Activated CD4-positive, CD25-positive, alpha-beta regulatory T cell (primary cell): ENCODE results near the gene ATP10A.
"Not testable (repeated sequence)": the region's sequence is repeated elsewhere in the genome, so short reads cannot be mapped to it uniquely, and the experiment has no call there.

Experiments
- DNase-seq, 4 experiments: peaks; one replicate each; lab custom pipeline; 2025; lab: John Stamatoyannopoulos, UW

ATP10A gene

GRCh38 chr15:25655207-25655948 is 207.7 kb downstream of the ATP10A start:
- DNase-seq: no peak

- DNase-seq: no peak
These were observed 209.8 kb downstream of the ATP10A start for GRCh38 chr15:25653371-25653770.

- no peak for DNase-seq
These were observed 210.4 kb downstream of the ATP10A start for GRCh38 chr15:25652704-25653103.

- DNase-seq: no peak
These were observed 213.7 kb downstream of the ATP10A start for GRCh38 chr15:25649390-25649789.

GRCh38 chr15:25643120-25643519 is 220.0 kb downstream of the ATP10A start:
- no peak for DNase-seq

GRCh38 chr15:25641762-25642161 is 221.4 kb downstream of the ATP10A start:
- no peak for DNase-seq

GRCh38 chr15:25641361-25641760 is 221.8 kb downstream of the ATP10A start:
- DNase-seq: no peak

- not testable (repeated sequence) for DNase-seq
These were observed 222.2 kb downstream of the ATP10A start for GRCh38 chr15:25640959-25641358.

- DNase-seq: no peak
These were observed 222.7 kb downstream of the ATP10A start for GRCh38 chr15:25640381-25640780.

- not testable (repeated sequence) for DNase-seq
These were observed 226.6 kb downstream of the ATP10A start for GRCh38 chr15:25636486-25636885.

GRCh38 chr15:25635191-25635590 is 227.9 kb downstream of the ATP10A start:
- DNase-seq: no peak

GRCh38 chr15:25633862-25634261 is 229.3 kb downstream of the ATP10A start:
- no peak for DNase-seq

GRCh38 chr15:25631971-25632370 is 231.2 kb downstream of the ATP10A start:
- no peak for DNase-seq
